K562 (cell line): ENCODE data around the gene FGGY. TPM values are rescaled to one million over a fixed set of nuclear protein-coding genes. Genes with fewer than 3 reads are reported as not detected.

Source experiments
- ATAC-seq: fragments of 200-7000 bp; cut with Tn5 transposase; 3 replicates; pipeline ENCODE4 v1.9.1; 2020; ENCODE audit warnings: moderate library complexity
- BruUV-seq: library from RNA; stranded (reverse); fragments of 400-500 nt; replicated peaks from 2 replicates; lab custom pipeline; 2021; lab: Mats Ljungman, UMichigan
- CTCF ChIA-PET: fragments of 300-600 bp; formaldehyde crosslinking; extraction: SDS; loops from one replicate; lab custom pipeline; 2021; ENCODE audit warnings: low intra/inter-chr PET ratio; lab: Yijun Ruan, JAX
- POLR2A ChIA-PET: fragments of 300-600, 350-650 bp; sonication (Branson Sonifier 250); formaldehyde crosslinking; extraction: SDS; loops from one replicate; lab custom pipeline; 2021; ENCODE audit warnings: antibody characterized with exemption, inconsistent platforms; lab: Yijun Ruan, JAX
- DNase-seq, 4 experiments: peaks; one replicate each; pipeline versions ENCODE4 v3.0.0 to v3.0.0-alpha.2; 2011 to 2018; ENCODE audit warnings: low spot score in 3 of 4, mixed read lengths in 3 of 4; ENCODE audit errors: extremely low read depth in 1 of 4
- FAIRE-seq: peaks from 2 replicates; lab custom pipeline; 2011; peaks lifted over from hg19 to GRCh38; lab: Jason Lieb, UNC
- H2AFZ ChIP-seq: 2 replicates; pipeline ENCODE4 v1.6.0; 2011; ENCODE audit warnings: low read depth, low read length, control low read depth, inconsistent platforms
- H3K27ac ChIP-seq: fragments of 200-600 bp; 3 replicates; pipeline ENCODE4 v1.8.0; 2011; ENCODE audit warnings: low read depth, mild to moderate bottlenecking, control low read depth, inconsistent platforms, low read length, moderate library complexity, mixed read lengths; ENCODE audit errors: extremely low read depth
- H3K27me3 ChIP-seq, 2 experiments: fragments of 300-600 bp in 1 of 2; 2 replicates in 1 of 2; 3 replicates in 1 of 2; pipeline versions ENCODE4 v1.6.0 to v1.8.0; 2011; ENCODE audit warnings: inconsistent platforms in 2 of 2, low read length in 2 of 2, mild to moderate bottlenecking in 1 of 2, mixed read lengths in 1 of 2, moderate library complexity in 1 of 2; ENCODE audit not compliant: control insufficient read depth in 2 of 2, insufficient read depth in 2 of 2
- H3K36me3 ChIP-seq: fragments of 300-600 bp; 3 replicates; pipeline ENCODE4 v1.8.0; 2011; ENCODE audit warnings: mild to moderate bottlenecking, low read length, inconsistent platforms; ENCODE audit not compliant: control insufficient read depth, insufficient read depth
- H3K4me1 ChIP-seq, 2 experiments: fragments of 200-600 bp in 1 of 2; replicated peaks in 1 of 2; 2 replicates in 1 of 2; 3 replicates in 1 of 2; pipeline versions ENCODE4 v1.5.1 to v1.8.0; 2011; ENCODE audit warnings: inconsistent platforms in 2 of 2, low read length in 2 of 2, mild to moderate bottlenecking in 1 of 2, mixed read lengths in 1 of 2, moderate library complexity in 1 of 2; ENCODE audit not compliant: control insufficient read depth in 2 of 2, insufficient read depth in 2 of 2
- H3K4me2 ChIP-seq: 2 replicates; pipeline ENCODE4 v1.6.1; 2011; ENCODE audit warnings: low read length, control low read depth, inconsistent platforms, mixed read lengths; ENCODE audit not compliant: insufficient read depth
- H3K4me3 ChIP-seq: fragments of 200-600 bp; sonication (generic), shearing (Covaris generic); 2 replicates; pipeline ENCODE4 v1.5.1; 2016; ENCODE audit warnings: control low read depth, inconsistent platforms
- H3K79me2 ChIP-seq: fragments of 200-600 bp; 3 replicates; pipeline ENCODE4 v1.8.0; 2011; ENCODE audit warnings: low read length, inconsistent platforms; ENCODE audit not compliant: control insufficient read depth, insufficient read depth
- H3K9ac ChIP-seq, 2 experiments: 2 replicates each; pipeline versions ENCODE4 v1.6.0 to v1.6.1; 2011; ENCODE audit warnings: low read depth in 2 of 2, low read length in 2 of 2, control low read depth in 1 of 2, inconsistent platforms in 1 of 2, mild to moderate bottlenecking in 1 of 2, mixed read lengths in 1 of 2; ENCODE audit not compliant: insufficient read depth in 1 of 2
- H3K9me1 ChIP-seq: one replicate; pipeline ENCODE4 v1.6.0; 2011; ENCODE audit warnings: inconsistent platforms, mild to moderate bottlenecking, low read length, moderate library complexity; ENCODE audit not compliant: control insufficient read depth, insufficient read depth
- H3K9me3 ChIP-seq: replicated peaks from 2 replicates; pipeline ENCODE4 v1.5.1; 2011; ENCODE audit warnings: low read depth, low read length, inconsistent platforms; ENCODE audit not compliant: control insufficient read depth, insufficient read depth
- H4K20me1 ChIP-seq: replicated peaks from 2 replicates; pipeline ENCODE4 v1.6.1; 2011; ENCODE audit warnings: low read length, inconsistent platforms, mixed read lengths; ENCODE audit not compliant: control insufficient read depth, insufficient read depth
- EHMT2 ChIP-seq: fragments of 450-650 bp; IDR thresholded peaks from 2 replicates; pipeline ENCODE4 v1.6.1; 2018; ENCODE audit warnings: antibody characterized with exemption
- RAD21 ChIP-seq, 2 experiments: fragments of 250-450 bp in 1 of 2; fragments of 450-650 bp in 1 of 2; sonication (Bioruptor Pico) in 1 of 2; formaldehyde crosslinking in 1 of 2; IDR thresholded peaks in 1 of 2; conservative IDR thresholded peaks in 1 of 2; 2 replicates each; pipeline versions ENCODE4 v1.4.0 to v1.8.0; 2020 to 2022; ENCODE audit warnings: mild to moderate bottlenecking in 2 of 2, moderate library complexity in 1 of 2
- SRF ChIP-seq, 2 experiments: fragments of 250-450, 450-650 bp in 1 of 2; sonication (Bioruptor Pico) in 1 of 2; sonication (generic) in 1 of 2; formaldehyde crosslinking; IDR thresholded peaks; 2 replicates each; pipeline versions ENCODE4 v1.5.0 to v1.5.1; 2020 to 2022; ENCODE audit warnings: mild to moderate bottlenecking in 1 of 2, missing genetic modification reagents in 1 of 2
- STAT6 ChIP-seq: sonication (generic); formaldehyde crosslinking; IDR thresholded peaks from 2 replicates; pipeline ENCODE4 v1.8.1; 2023; ENCODE audit warnings: mild to moderate bottlenecking, missing genetic modification reagents
- WGBS: fragments of 100-300 bp; shearing (Covaris generic); methylation state at CpG from one replicate; pipeline ENCODE4 v1.1.6; 2016; ENCODE audit warnings: low coverage, mixed read lengths; ENCODE audit not compliant: insufficient coverage; ENCODE audit errors: missing lambda C conversion rate; 5-methylcytosine and 5-hydroxymethylcytosine counted together
- in situ Hi-C: fragments of 300-500 bp; cut with MboI; formaldehyde crosslinking; loops from 4 replicates; pipeline ENCODE4 v1.15.0; 2018; ENCODE audit warnings: inconsistent platforms, mixed read lengths
- intact Hi-C: fragments of 100-400 bp; cut with micrococcal nuclease; formaldehyde crosslinking; loops from 2 replicates; pipeline ENCODE4 v1.14.2; 2022
- polyA plus RNA-seq, 8 experiments: library from polyadenylated mRNA; depleted of rRNA in 4 of 8; stranded (reverse) in 5 of 8; unstranded in 3 of 8; fragments of >200 nt; fragmentation: Nextera tagmentation in 2 of 8; fragmentation: Illumina TruSeq in 1 of 8; extraction: Ambion mirVana in 2 of 8; extraction: Trizol in 1 of 8; gene quantifications; 2 replicates each; pipeline versions ENCODE4 v1.2.1 to v1.2.3, GENCODE V29; 2011 to 2014; ENCODE audit warnings: inconsistent platforms in 1 of 8, missing spikeins in 1 of 8
- total RNA-seq, 7 experiments: library from RNA; depleted of rRNA in 6 of 7; stranded (reverse); fragments of >200 nt in 6 of 7; fragmentation: Illumina TruSeq in 2 of 7; extraction: Trizol in 2 of 7; gene quantifications; 2 replicates each; pipeline versions ENCODE4 v1.2.1 to v1.2.3, GENCODE V29; 2011 to 2021; ENCODE audit warnings: low replicate concordance in 1 of 7
- TF ChIP-seq, protein P1 (sequence below), 2 experiments: IDR thresholded peaks; 2 replicates each; pipeline ENCODE4 v1.6.1; 2012; ENCODE audit warnings: improper control_type of control experiment in 2 of 2, low read depth in 2 of 2, low read length in 2 of 2, borderline replicate concordance in 1 of 2
- TF ChIP-seq, protein P2 (sequence below), 3 experiments: IDR thresholded peaks in 2 of 3; conservative IDR thresholded peaks in 1 of 3; 2 replicates each; pipeline ENCODE4 v1.5.1; 2011 to 2012; ENCODE audit warnings: low read length in 3 of 3, mild to moderate bottlenecking in 3 of 3, control low read depth in 2 of 3, improper control_type of control experiment in 1 of 3, inconsistent platforms in 1 of 3, low read depth in 1 of 3, mixed read lengths in 1 of 3, moderate library complexity in 1 of 3; ENCODE audit not compliant: insufficient read depth in 2 of 3

FGGY gene
- total and polyA plus RNA-seq, 9 of the 15 experiments (the other 6 are each of a cell fraction or from before 2014, with no cell fraction given), result 9.7 to 19.2 (median 12.6) TPM

DNA sequence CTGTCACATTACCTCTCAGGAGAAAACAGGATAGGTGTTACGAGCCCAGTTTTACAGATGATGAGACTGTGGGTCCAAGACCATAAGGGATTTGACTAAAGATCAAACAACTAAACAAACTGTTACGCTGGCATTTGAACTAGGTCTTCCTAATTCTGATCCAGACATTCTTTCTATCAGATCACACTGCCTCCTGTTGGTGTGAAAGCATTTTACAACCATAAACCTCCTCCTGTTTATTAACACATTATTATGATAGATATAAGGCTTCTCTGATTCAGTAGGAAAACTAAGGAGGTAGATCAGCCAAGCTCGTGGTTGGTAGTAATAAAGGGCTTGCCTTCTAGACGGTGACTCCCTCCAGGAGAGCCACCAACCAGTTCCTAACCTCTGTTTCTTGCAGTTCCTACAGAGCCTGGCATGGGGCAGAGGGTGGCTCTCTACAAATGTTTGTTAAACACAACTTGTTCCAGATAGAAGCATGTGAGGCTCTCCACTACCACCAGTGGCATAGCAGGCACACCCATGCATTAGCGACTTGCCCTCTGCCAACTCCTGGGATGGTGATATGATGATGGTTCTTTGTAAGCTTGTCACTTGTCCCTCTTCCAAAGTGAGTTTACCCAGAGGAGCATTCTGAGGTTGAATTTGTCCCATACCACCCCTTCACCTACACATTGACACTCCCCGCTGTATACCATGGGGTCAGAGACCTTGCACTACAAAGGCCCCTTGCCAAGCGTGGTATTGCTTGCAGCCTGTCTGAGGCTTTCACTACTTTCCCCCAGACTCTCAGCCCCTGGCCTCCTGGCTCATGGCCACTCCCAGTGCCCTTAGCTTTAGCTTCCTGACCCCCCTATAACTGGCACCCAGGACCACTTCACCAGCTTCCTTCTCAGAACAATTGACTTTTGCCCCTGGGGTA lies 421.4 kb downstream of the FGGY start:
- ChIA-PET CTCF (interaction anchor here (0.6 kb wide), 1 partner anchor 330 kb away, joined by 3 read pairs; no protein-coding TSS in a partner anchor), POLR2A (interaction anchor here (1.5 kb wide), 1 partner anchor 12 kb away, joined by 7 read pairs; no protein-coding TSS in a partner anchor)
- 5% methylated on average over 7 of the region's 7 CpGs for WGBS
- in situ Hi-C loops (no loop called here), intact Hi-C loops (no loop called here)
- Histone ChIP-seq H3K9me1 (no peaks in the 10 kb centered on the region), H3K4me3 (no peak overlapping the region), H2AFZ (no peak overlapping the region), H3K9ac (no peak overlapping the region), H4K20me1 (no peaks in the 10 kb centered on the region), H3K27ac (no peak overlapping the region), H3K36me3 (no peaks in the 10 kb centered on the region), H3K79me2 (no peaks in the 10 kb centered on the region), H3K4me2 (no peak overlapping the region), H3K9me3 (no peaks in the 10 kb centered on the region), H3K27me3 (no peaks in the 10 kb centered on the region; a peak in 2 of 5 replicates), H3K4me1 (no peaks in the 10 kb centered on the region)
- BruUV-seq, result no TSS peak
- TF ChIP-seq SRF (CRISPR knock-in tag; IDR thresholded peaks at IDR 0.05) (no peak), RAD21 (CRISPR knock-in tag; conservative IDR thresholded peaks at IDR 0.05 in 1 of 2, IDR thresholded peaks at IDR 0.05 in 1 of 2) (peak in 1 of 2 experiments; percentile 38; a peak in 2 of 4 replicates), STAT6 (no peak), EHMT2 (no peak)
- TF ChIP-seq, protein P1, sequence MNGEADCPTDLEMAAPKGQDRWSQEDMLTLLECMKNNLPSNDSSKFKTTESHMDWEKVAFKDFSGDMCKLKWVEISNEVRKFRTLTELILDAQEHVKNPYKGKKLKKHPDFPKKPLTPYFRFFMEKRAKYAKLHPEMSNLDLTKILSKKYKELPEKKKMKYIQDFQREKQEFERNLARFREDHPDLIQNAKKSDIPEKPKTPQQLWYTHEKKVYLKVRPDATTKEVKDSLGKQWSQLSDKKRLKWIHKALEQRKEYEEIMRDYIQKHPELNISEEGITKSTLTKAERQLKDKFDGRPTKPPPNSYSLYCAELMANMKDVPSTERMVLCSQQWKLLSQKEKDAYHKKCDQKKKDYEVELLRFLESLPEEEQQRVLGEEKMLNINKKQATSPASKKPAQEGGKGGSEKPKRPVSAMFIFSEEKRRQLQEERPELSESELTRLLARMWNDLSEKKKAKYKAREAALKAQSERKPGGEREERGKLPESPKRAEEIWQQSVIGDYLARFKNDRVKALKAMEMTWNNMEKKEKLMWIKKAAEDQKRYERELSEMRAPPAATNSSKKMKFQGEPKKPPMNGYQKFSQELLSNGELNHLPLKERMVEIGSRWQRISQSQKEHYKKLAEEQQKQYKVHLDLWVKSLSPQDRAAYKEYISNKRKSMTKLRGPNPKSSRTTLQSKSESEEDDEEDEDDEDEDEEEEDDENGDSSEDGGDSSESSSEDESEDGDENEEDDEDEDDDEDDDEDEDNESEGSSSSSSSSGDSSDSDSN (IDR thresholded peaks at IDR 0.05; ENCODE audit: borderline replicate concordance in 1 of 2, low read depth in 2 of 2, low read length in 2 of 2), result no peak
- TF ChIP-seq, protein P2, sequence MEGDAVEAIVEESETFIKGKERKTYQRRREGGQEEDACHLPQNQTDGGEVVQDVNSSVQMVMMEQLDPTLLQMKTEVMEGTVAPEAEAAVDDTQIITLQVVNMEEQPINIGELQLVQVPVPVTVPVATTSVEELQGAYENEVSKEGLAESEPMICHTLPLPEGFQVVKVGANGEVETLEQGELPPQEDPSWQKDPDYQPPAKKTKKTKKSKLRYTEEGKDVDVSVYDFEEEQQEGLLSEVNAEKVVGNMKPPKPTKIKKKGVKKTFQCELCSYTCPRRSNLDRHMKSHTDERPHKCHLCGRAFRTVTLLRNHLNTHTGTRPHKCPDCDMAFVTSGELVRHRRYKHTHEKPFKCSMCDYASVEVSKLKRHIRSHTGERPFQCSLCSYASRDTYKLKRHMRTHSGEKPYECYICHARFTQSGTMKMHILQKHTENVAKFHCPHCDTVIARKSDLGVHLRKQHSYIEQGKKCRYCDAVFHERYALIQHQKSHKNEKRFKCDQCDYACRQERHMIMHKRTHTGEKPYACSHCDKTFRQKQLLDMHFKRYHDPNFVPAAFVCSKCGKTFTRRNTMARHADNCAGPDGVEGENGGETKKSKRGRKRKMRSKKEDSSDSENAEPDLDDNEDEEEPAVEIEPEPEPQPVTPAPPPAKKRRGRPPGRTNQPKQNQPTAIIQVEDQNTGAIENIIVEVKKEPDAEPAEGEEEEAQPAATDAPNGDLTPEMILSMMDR (IDR thresholded peaks at IDR 0.05 in 2 of 3, conservative IDR thresholded peaks at IDR 0.05 in 1 of 3; ENCODE audit: insufficient read depth in 2 of 3, low read depth in 1 of 3, low read length in 3 of 3), result peak in 2 of 3 experiments; percentile 45 to 51; a peak in 4 of 6 replicates
- ATAC-seq, result no peak
- no peak for FAIRE-seq
- DNase-seq, result peak in 2 of 4 experiments; percentile 9 to 16
